Left lobe of liver (tissue), 2 donors: ENCODE results near the gene ATP2A2. TPM values are rescaled to one million over a fixed set of nuclear protein-coding genes. Genes with fewer than 3 reads are reported as not detected.
A peak's percentile ranks its signal among the peaks of the same experiment; 100 is the strongest.

ENCODE experiments used
- ATAC-seq: fragments of 200-7000 bp; cut with Tn5 transposase; one replicate; pipeline ENCODE4 v1.9.1; 2020; ENCODE audit warnings: mild to moderate bottlenecking, moderate library complexity
- DNase-seq: peaks from one replicate; pipeline ENCODE4 v3.0.0-alpha.2; 2020; ENCODE audit warnings: low spot score
- total RNA-seq: library from RNA; stranded (reverse); gene quantifications from one replicate; pipeline ENCODE4 v1.2.1, GENCODE V29; 2021
- donor health status: DM: no; HTN: no; CAD: no; lungs with moderate emphysema.
- donor health status: DM: no; HTN: yes; CAD: no.

The ATP2A2 gene
- total RNA-seq, 1 donor from 2014 or later = 118 TPM

- ATAC-seq (peak; percentile 52), DNase-seq (no peak)
Observed at GRCh38 chr12:110256780-110257431, 24.1 kb upstream of the ATP2A2 start.

DNA sequence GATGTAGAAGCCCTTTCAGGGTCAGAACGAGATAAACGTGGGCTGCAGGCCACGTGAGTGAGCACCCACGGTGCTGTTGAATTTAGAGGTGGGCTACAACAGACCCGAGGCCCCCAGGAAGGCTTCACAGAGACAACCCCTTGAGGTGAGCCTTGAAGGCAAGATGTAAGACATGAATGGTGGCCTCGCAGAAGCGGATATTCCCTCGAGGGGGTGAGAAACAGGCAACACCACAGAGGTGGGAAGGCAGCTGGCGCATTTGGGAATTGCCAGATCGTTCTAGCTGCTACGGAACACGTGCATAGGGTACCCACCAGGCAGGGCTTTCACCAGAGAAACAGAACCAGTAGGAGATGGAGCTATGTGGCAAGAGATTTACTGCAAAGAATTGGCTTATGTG, 22.6 kb upstream of the ATP2A2 start:
- DNase-seq = no peak
- ATAC-seq = no peak

DNA sequence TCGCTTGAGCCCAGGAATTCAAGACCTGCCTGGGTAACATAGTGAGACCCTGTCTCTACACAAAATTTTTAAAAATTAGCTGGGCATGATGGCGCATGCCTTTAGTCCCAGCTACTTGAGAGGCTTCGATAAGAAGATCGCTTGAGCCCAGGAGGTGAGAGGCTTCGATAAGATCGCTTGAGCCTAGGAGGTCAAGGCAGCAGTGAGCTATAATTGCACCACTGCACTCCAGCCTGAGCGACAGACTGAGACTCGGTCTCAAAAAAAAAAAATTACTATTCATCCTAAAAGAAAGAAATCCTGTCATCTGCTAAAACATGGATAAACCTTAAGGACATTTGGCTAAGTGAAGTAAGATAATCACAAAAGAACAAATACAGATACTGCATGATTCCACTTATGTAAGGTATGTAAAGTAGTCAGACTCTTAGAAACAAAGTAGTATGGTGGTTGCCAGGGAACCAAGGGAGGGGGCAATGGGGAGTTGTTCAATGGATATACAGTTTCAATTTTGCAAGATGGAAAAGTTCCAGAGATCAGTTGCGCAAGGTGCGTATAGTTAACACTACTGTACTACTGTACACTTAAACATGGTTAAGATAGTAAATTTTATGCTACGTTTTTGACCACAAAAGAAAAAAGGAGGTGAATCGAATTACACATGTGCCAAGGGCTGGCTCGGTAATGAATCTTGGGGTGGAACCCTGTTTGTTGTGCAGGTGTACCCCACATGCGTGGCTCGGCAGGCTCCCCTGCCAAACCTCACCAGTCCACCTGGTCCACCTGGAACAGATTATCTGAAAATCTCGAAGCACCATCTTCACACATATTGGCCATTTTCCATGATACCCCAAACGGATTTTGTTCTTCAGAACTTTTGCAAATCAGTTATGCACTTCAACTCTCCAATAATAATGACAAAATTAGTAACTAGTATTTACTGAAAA, 18.3 kb upstream of the ATP2A2 start:
- ATAC-seq (no peak), DNase-seq (no peak)

DNA sequence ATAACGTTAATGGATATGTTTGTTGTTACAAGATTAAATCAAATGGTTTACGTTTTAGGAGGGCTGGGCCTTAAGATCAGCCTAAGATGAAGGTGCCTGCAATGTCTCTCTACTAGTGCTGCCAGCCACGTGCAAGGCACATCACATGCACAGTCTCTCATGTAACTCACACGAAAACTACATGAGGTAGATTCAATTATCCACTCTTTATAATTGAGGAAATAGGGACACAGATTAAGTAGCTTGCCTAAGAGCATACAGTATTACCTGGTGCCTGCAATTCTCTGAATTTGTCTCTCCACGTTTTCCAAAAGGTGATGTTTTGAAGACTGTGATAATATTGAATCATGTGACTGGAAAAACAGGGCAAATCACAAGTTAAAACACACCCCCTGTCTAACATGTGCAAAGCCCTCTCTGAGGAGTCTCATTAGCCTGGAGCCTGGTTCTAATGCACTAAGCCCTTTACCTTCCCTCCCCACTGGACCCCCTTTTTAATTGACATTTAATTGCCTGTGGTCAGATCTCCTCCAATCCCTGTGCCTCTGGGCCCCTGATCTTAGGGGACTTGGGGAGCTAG, 14.6 kb upstream of the ATP2A2 start:
- ATAC-seq (no peak), DNase-seq (no peak)

- ATAC-seq = peak; percentile 39
- no peak for DNase-seq
Observed at GRCh38 chr12:110266980-110267620, 13.9 kb upstream of the ATP2A2 start.

DNA sequence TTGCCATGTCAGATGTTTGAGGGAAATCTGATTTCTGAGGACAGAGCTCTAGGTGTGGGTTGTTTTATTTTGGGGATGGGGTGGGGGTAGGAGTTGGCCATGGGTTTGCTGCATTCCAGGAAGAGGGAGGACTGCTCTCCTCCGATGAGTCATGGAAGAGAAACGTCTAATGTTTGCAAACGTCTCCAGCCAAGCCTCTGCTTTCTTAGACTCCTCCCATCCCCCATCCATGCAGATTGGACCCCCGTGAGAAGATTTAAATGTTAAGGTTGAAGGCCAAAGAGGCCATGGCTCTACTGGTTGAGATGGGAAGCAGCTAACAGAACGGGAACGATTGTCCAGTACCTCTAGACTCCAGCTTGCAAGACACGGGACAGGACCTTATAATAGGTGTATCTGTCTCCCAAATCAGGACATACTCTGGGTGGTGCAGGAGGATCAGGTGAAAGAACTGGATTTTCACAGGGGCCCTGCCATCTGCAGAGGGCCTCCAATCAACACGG, 11.4 kb upstream of the ATP2A2 start:
- ATAC-seq (no peak), DNase-seq (no peak)

DNA sequence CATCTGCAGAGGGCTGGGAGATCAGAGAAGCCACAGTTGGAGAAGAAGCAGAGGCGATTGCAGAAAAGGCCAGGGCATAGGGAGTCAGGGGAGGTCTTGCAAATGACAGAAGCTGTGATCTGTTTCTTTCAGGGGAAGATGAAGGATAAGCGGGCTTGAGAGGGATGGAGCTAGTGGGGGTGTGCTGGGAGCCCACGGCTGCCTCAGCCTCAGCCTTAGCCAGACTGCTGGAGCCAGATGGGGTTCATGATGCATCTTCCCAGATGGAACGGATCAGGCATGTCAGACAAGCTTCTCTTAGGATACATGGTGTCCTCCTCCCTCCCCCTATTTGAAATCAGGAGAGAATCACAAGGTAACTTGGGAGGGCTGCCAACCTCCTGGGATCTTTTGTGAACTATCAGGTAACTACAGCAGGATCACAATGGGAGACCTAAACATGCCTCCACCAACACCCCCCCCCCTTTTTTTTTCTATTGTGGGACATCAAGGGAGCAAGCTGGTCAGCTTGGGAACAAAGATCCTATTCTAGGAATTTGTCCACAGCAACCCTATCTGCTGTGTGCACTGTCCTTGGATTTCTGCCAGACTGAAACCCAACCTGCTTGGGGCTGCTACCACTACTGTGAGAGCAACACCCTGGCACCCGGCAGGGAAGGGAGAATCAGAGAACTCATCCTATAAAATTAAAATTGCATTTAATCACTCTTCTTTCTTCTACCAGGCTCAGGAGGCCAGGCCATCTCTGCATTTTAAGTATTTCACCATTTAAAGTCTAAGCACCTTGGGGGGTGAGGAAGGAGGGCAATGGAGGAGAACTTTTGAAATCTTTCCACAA, 10.7 kb upstream of the ATP2A2 start:
- ATAC-seq = peak; percentile 84
- DNase-seq = no peak

DNA sequence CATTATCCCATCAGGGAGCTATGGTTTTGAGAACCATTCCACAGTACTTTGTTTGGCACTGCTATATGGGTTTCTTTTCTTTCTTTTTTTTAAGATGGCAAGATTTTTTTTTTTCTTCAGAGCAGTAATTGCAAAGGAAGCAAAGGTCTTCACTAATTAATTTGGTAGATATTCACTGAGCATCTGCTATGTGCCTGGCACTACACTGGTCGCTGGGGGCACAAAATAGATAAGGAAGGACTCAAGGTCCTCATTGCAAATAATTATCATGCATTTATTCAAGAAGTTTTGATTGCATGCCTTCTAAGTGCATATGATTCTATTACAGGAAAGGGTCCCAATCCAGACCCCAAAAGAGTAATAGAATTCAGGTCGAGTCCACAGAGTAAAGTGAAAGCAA, 10.0 kb upstream of the ATP2A2 start:
- no peak for ATAC-seq

GRCh38 chr12:110277530-110278254, 3.4 kb upstream of the ATP2A2 start:
- DNase-seq (no peak), ATAC-seq (no peak)

More for the DNA sequence above, 10.0 kb upstream of the ATP2A2 start:
- no peak for DNase-seq

DNA sequence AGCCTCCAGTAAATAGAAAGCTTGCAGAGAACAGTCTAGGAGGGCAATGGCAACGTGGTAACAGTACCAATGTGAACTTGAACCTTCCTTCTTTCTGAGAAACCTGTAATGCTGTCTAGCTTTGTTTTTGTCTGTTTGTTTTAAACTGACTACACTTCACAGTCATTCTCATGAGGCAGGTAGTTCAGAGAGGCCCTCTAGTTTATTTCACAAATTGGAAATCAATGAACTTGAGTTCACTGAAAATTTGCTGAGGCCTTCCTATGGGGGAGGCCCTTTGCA, 2.9 kb upstream of the ATP2A2 start:
- ATAC-seq (no peak), DNase-seq (no peak)

DNA sequence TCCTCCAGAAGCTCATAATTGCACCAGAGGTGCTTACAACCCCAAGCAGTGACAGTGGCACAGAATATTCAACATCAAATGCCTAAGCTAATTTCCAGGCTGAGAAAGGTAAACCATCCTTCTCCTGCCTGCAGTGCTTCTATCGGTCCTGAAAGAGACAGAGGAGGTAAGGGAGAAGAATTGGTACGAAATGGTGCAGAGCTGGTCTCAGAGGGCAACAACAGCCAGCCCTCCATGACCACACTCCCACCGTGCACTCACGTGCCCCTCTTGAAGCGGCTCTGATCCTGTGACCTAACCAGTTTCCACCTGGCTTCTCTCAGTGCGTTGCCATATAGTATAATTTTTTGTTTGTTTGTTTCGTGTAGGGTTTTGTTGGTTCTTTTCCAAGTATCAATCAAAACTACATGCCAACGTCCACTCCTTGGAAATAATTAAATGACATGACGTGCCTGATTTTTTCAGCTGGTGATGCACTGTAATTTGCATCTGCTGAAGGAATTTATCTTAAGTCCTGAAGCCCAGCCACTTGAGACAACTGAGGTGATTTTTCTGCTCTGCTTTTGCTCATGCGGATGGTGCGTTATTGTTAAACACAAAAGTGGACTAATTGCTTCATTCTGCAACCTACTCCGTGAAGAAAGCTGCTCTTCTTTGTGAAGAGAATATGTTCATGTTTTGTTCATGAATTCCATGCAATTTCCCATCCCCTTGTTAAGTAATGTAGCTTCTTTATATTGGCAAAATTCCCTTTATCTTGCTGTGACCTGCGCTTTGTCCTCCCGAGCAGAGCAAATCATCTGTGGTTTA, 1.3 kb upstream of the ATP2A2 start:
- no peak for ATAC-seq
- no peak for DNase-seq

DNA sequence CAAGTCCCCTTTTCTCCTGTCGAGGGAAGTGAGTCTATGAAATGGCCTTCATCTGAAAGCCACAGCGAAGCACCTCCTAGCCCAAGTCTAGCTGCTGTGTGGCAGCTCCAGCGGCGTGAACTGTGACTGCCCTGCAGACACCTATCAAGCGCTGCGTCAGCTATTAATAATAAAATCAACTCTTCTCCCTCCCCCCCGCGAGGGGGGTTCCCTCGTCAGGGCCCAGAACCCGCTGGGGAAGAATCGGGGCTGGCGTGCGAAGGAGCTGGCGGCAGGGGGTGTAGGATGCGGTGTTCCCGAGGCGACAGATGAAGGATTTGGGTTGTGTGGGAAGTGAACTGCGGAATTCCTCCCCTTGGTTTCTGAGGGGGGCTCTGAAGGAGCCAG, 662 bp upstream of the ATP2A2 start:
- ATAC-seq (peak; percentile 28), DNase-seq (no peak)

- peak; percentile 41 for ATAC-seq
Observed at GRCh38 chr12:110281549-110282299, 677 bp downstream of the ATP2A2 start.

GRCh38 chr12:110282300-110282860, 1.3 kb downstream of the ATP2A2 start:
- ATAC-seq (peak; percentile 21), DNase-seq (no peak)

More at GRCh38 chr12:110281549-110282299, 677 bp downstream of the ATP2A2 start:
- DNase-seq = peak; percentile 58

GRCh38 chr12:110282956-110283817, 2.1 kb downstream of the ATP2A2 start:
- no peak for DNase-seq
- ATAC-seq = no peak

DNA sequence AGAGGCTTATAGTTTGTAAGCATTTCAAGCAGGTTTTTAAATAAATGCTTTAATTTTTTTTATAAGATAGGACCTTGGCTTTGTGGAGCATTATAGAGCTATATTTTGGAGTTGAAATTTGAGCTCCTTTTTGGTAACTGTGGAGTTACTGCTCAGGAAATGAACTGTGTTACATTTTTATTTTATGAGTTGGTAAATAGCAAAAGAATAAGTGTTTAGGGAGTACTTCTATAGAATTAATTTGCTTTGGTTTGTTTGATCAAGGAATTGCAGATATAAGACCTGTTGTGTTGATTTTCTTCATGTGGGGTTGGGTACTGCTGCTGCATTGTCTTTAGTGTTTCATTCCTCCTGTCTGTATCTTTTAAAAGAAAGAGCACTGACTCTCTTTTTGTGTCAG, 3.5 kb downstream of the ATP2A2 start:
- ATAC-seq (no peak), DNase-seq (no peak)

- no peak for ATAC-seq
- DNase-seq = no peak
Observed at GRCh38 chr12:110286623-110287022, 5.6 kb downstream of the ATP2A2 start.
